ENCODE measurements around the gene ZNF516.

ZNF516 gene

DNA sequence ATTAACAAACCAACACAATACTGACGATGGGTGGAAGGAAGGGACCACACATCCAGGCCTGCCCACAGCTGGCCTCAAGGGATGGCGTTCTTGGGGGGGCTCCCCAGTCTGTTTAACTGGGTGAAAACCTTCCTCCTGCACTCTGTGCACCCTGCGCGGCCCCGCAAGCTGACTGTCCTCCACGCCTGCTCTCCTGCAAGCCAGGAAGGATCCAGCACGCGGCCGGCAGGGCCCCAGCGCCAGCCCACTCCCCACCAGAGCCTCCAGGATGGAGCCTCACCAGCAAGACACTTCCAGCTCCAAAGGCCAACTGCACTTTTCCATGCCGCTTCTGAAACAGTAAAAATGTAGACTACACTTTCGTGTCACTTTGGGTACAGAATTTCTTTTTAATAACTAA lies 135.1 kb downstream of the ZNF516 start:
- TF ChIP-seq REST (IDR thresholded peaks at IDR 0.05; ENCODE audit: insufficient read depth in 1 of 2, low read depth in 2 of 2, low read length in 2 of 2) (no peak), TAF1 (IDR thresholded peaks at IDR 0.05; ENCODE audit: borderline replicate concordance, insufficient read depth, low read length) (no peak), POLR2AphosphoS5 (IDR thresholded peaks at IDR 0.05; ENCODE audit: low read depth, low read length) (no peak), SIN3A (IDR thresholded peaks at IDR 0.05; ENCODE audit: borderline replicate concordance, insufficient read depth, low read length) (no peak), FOXP2 (optimal IDR thresholded peaks at IDR 0.05; ENCODE audit: borderline replicate concordance, extremely low read depth, extremely low read length, insufficient read depth) (no peak)

- no peak for TF ChIP-seq TAF1 (IDR thresholded peaks at IDR 0.05; ENCODE audit: borderline replicate concordance, insufficient read depth, low read length)
- no peak for TF ChIP-seq REST (IDR thresholded peaks at IDR 0.05; ENCODE audit: insufficient read depth in 1 of 2, low read depth in 2 of 2, low read length in 2 of 2)
- no peak for TF ChIP-seq SIN3A (IDR thresholded peaks at IDR 0.05; ENCODE audit: borderline replicate concordance, insufficient read depth, low read length)
- no peak for TF ChIP-seq POLR2AphosphoS5 (IDR thresholded peaks at IDR 0.05; ENCODE audit: low read depth, low read length)
- no peak for TF ChIP-seq FOXP2 (optimal IDR thresholded peaks at IDR 0.05; ENCODE audit: borderline replicate concordance, extremely low read depth, extremely low read length, insufficient read depth)
Measured at GRCh38 chr18:76358774-76359173, 136.3 kb downstream of the ZNF516 start.

DNA sequence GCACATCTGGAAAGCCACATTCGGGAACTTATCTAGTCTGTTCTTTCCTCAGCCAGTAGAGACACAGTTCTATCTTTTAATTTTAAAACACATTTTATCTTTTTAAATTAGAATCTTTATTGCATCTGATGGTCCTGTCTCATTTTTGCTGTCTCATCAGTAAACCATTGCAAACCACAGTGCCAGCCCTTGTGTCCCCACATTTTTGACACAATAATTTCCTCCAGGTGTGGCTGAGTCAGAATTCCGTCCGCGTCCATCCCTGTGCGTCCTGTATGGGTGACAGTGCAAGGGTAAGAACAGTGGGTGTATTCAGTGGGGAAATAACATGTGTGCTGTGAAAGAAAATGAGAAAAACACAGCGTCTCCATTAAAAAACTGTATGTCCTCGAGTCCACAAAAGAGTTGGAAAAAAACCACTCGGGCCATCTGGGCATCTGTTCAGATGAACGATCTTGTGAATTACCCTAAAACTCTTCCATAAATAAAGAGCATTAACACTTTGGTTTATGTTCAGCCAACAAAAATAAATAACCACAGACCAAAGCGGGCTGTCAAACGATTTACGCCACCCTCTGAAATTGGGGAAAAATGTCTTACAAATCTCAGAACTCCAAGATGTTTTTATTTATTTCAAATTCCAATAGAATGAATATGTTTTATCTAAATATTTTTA lies 137.3 kb downstream of the ZNF516 start:
- TF ChIP-seq FOXP2 (optimal IDR thresholded peaks at IDR 0.05; ENCODE audit: borderline replicate concordance, extremely low read depth, extremely low read length, insufficient read depth): no peak
- no peak for TF ChIP-seq TAF1 (IDR thresholded peaks at IDR 0.05; ENCODE audit: borderline replicate concordance, insufficient read depth, low read length)
- no peak for TF ChIP-seq POLR2AphosphoS5 (IDR thresholded peaks at IDR 0.05; ENCODE audit: low read depth, low read length)

DNA sequence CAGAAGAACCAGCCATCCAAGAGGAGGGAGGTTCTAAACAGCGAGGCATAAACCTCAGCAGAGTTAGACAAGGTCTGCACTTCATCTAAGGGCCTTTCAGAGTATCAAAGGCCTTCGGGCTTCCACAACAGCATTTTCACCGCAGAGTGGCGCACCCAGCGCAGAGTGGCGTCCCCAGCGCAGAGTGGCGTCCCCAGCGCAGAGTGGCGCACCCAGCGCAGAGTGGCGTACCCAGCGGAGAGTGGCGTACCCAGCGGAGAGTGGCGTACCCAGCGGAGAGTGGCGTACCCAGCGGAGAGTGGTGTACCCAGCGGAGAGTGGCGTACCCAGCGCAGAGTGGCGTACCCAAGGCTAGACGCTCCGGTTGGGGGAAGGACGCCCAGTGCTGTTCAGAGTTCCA lies 137.9 kb downstream of the ZNF516 start:
- TF ChIP-seq POLR2AphosphoS5 (IDR thresholded peaks at IDR 0.05; ENCODE audit: low read depth, low read length) (no peak), TAF1 (IDR thresholded peaks at IDR 0.05; ENCODE audit: borderline replicate concordance, insufficient read depth, low read length) (no peak), SIN3A (IDR thresholded peaks at IDR 0.05; ENCODE audit: borderline replicate concordance, insufficient read depth, low read length) (no peak), REST (IDR thresholded peaks at IDR 0.05; ENCODE audit: insufficient read depth in 1 of 2, low read depth in 2 of 2, low read length in 2 of 2) (no peak), FOXP2 (optimal IDR thresholded peaks at IDR 0.05; ENCODE audit: borderline replicate concordance, extremely low read depth, extremely low read length, insufficient read depth) (no peak)

- TF ChIP-seq POLR2AphosphoS5 (IDR thresholded peaks at IDR 0.05; ENCODE audit: low read depth, low read length) (no peak), FOXP2 (optimal IDR thresholded peaks at IDR 0.05; ENCODE audit: borderline replicate concordance, extremely low read depth, extremely low read length, insufficient read depth) (no peak), REST (IDR thresholded peaks at IDR 0.05; ENCODE audit: insufficient read depth in 1 of 2, low read depth in 2 of 2, low read length in 2 of 2) (no peak), SIN3A (IDR thresholded peaks at IDR 0.05; ENCODE audit: borderline replicate concordance, insufficient read depth, low read length) (no peak), TAF1 (IDR thresholded peaks at IDR 0.05; ENCODE audit: borderline replicate concordance, insufficient read depth, low read length) (no peak)
Measured at GRCh38 chr18:76356666-76357065, 138.4 kb downstream of the ZNF516 start.
